Measurements from ENCODE around the gene ANP32A.

ANP32A gene

GRCh38 chr15:68739390-68740080, 81.2 kb downstream of the ANP32A start:
- DNase-seq = no peak

- no peak for DNase-seq
These were observed 85.1 kb downstream of the ANP32A start for GRCh38 chr15:68735610-68736009.

GRCh38 chr15:68734881-68735280, 85.8 kb downstream of the ANP32A start:
- no peak for DNase-seq

- no peak for DNase-seq
These were observed 86.3 kb downstream of the ANP32A start for GRCh38 chr15:68734352-68734751.

- no peak for DNase-seq
These were observed 87.0 kb downstream of the ANP32A start for GRCh38 chr15:68733666-68734065.

- DNase-seq = no peak
These were observed 88.2 kb downstream of the ANP32A start for GRCh38 chr15:68732451-68732850.

GRCh38 chr15:68730976-68731897, 89.5 kb downstream of the ANP32A start:
- DNase-seq = no peak

GRCh38 chr15:68730471-68730919, 90.2 kb downstream of the ANP32A start:
- DNase-seq = peak; percentile 44

GRCh38 chr15:68729789-68730411, 90.8 kb downstream of the ANP32A start:
- peak; percentile 25 for DNase-seq
